Liver (tissue), 9 donors: Measurements from ENCODE around the gene CAMKV. TPM values are rescaled to one million over a fixed set of nuclear protein-coding genes. Genes with fewer than 3 reads are reported as not detected.

Experiments
- DNase-seq: peaks from one replicate; pipeline ENCODE4 v3.0.0-alpha.2; 2017; ENCODE audit warnings: low spot score
- H3K27ac ChIP-seq, 2 donors: one replicate each; pipeline ENCODE4 v1.7.0; 2013; ENCODE audit warnings: inconsistent platforms in 2 of 2, low read length in 2 of 2, control low read depth in 1 of 2, low read depth in 1 of 2, mild to moderate bottlenecking in 1 of 2
- H3K27me3 ChIP-seq, 4 donors: one replicate each; pipeline versions ENCODE4 v1.6.1 to v1.7.0; 2013; ENCODE audit warnings: low read length in 3 of 4, inconsistent platforms in 1 of 4, mild to moderate bottlenecking in 1 of 4, moderate library complexity in 1 of 4; ENCODE audit not compliant: control insufficient read depth in 4 of 4, insufficient read depth in 4 of 4
- H3K36me3 ChIP-seq, 4 donors: one replicate each; pipeline versions ENCODE4 v1.6.1 to v1.7.0; 2013; ENCODE audit warnings: low read length in 3 of 4, mild to moderate bottlenecking in 3 of 4, low read depth in 1 of 4, moderate library complexity in 1 of 4; ENCODE audit not compliant: control insufficient read depth in 4 of 4, insufficient read depth in 3 of 4
- H3K4me1 ChIP-seq, 4 donors: one replicate each; pipeline versions ENCODE4 v1.6.1 to v1.7.0; 2013; ENCODE audit warnings: low read length in 3 of 4, mild to moderate bottlenecking in 3 of 4, moderate library complexity in 1 of 4; ENCODE audit not compliant: control insufficient read depth in 4 of 4, insufficient read depth in 4 of 4
- H3K4me3 ChIP-seq, 3 donors: one replicate each; pipeline versions ENCODE4 v1.6.1 to v1.7.0; 2013; ENCODE audit warnings: low read length in 3 of 3, control low read depth in 1 of 3, low read depth in 1 of 3, mild to moderate bottlenecking in 1 of 3
- H3K9ac ChIP-seq, 2 donors: one replicate each; pipeline ENCODE4 v1.7.0; 2013; ENCODE audit warnings: low read length in 2 of 2, mild to moderate bottlenecking in 2 of 2, moderate library complexity in 2 of 2, control low read depth in 1 of 2, low read depth in 1 of 2
- H3K9me3 ChIP-seq, 4 donors: one replicate each; pipeline versions ENCODE4 v1.6.1 to v1.7.0; 2013; ENCODE audit warnings: low read length in 3 of 4; ENCODE audit not compliant: control insufficient read depth in 4 of 4
- ATF3 ChIP-seq: IDR thresholded peaks from 2 replicates; pipeline ENCODE4 v1.6.1; 2016; ENCODE audit warnings: antibody characterized with exemption
- FOXA1 ChIP-seq: IDR thresholded peaks from 2 replicates; pipeline ENCODE4 v1.6.1; 2016; ENCODE audit warnings: antibody characterized with exemption
- FOXA2 ChIP-seq: IDR thresholded peaks from 2 replicates; pipeline ENCODE4 v1.6.1; 2016; ENCODE audit warnings: antibody characterized with exemption
- GABPA ChIP-seq, 2 donors: IDR thresholded peaks in 1 of 2; conservative IDR thresholded peaks in 1 of 2; 2 replicates each; pipeline ENCODE4 v1.6.1; 2016; ENCODE audit warnings: antibody characterized with exemption in 2 of 2, mild to moderate bottlenecking in 1 of 2, moderate library complexity in 1 of 2
- HNF4A ChIP-seq, 2 donors: conservative IDR thresholded peaks; 2 replicates each; pipeline ENCODE4 v1.6.1; 2016; ENCODE audit warnings: antibody characterized with exemption in 2 of 2, mild to moderate bottlenecking in 2 of 2
- HNF4G ChIP-seq: IDR thresholded peaks from 2 replicates; pipeline ENCODE4 v1.6.1; 2016; ENCODE audit warnings: antibody characterized with exemption
- JUND ChIP-seq, 2 donors: IDR thresholded peaks; 2 replicates each; pipeline ENCODE4 v1.6.1; 2016; ENCODE audit warnings: antibody characterized with exemption in 2 of 2
- RAD21 ChIP-seq, 2 donors: IDR thresholded peaks; 2 replicates each; pipeline ENCODE4 v1.6.1; 2016; ENCODE audit warnings: antibody characterized with exemption in 2 of 2, mild to moderate bottlenecking in 2 of 2
- TAF1 ChIP-seq: conservative IDR thresholded peaks from 2 replicates; pipeline ENCODE4 v1.6.1; 2016; ENCODE audit warnings: antibody characterized with exemption, mild to moderate bottlenecking
- YY1 ChIP-seq: IDR thresholded peaks from 2 replicates; pipeline ENCODE4 v1.6.1; 2016; ENCODE audit warnings: antibody characterized with exemption, mild to moderate bottlenecking
- ZBTB33 ChIP-seq: IDR thresholded peaks from 2 replicates; pipeline ENCODE4 v1.6.1; 2016; ENCODE audit warnings: antibody characterized with exemption
- WGBS: extraction: QIAGEN DNeasy Blood & Tissue Kit; methylation state at CpG from one replicate; pipeline ENCODE4 v1.1.7; 2013; 5-methylcytosine and 5-hydroxymethylcytosine counted together
- polyA plus RNA-seq, 2 donors: library from polyadenylated mRNA; stranded (reverse) in 1 of 2; unstranded in 1 of 2; fragments of 200-250 nt in 1 of 2; fragments of >200 nt in 1 of 2; fragmentation: Nextera tagmentation in 1 of 2; extraction: Ambion mirVana in 1 of 2; gene quantifications; one replicate each; pipeline versions ENCODE4 v1.2.1 to v1.2.3, GENCODE V29; 2013 to 2015
- total RNA-seq, 2 donors: library from RNA; depleted of rRNA; stranded (reverse); fragments of >200 nt; gene quantifications; one replicate each; pipeline ENCODE4 v1.2.3, GENCODE V29; 2014
- TF ChIP-seq, protein P1 (sequence below): IDR thresholded peaks from 2 replicates; pipeline ENCODE4 v1.6.1; 2016; ENCODE audit warnings: antibody characterized with exemption, mild to moderate bottlenecking
- TF ChIP-seq, protein P2 (sequence below): fragments of 150-350 bp; IDR thresholded peaks from 2 replicates; pipeline ENCODE4 v1.5.1; 2017; ENCODE audit warnings: improper control_type of control experiment, low read depth, low read length; ENCODE audit not compliant: missing input control
- TF ChIP-seq, protein P3 (sequence below): IDR thresholded peaks from 2 replicates; pipeline ENCODE4 v1.6.1; 2016; ENCODE audit warnings: antibody characterized with exemption
- donor health status: healthy.
- donor health status: healthy.
- donor health status: healthy.
- donor health status: healthy.
- donor health status: healthy.

Gene CAMKV
- total and polyA plus RNA-seq, 4 donors: not detected

GRCh38 chr3:49856181-49857005 lies 13.3 kb downstream of the CAMKV start, which contains the start of gene TRAIP (continued):
- TF ChIP-seq ZBTB33: no peak
- TF ChIP-seq HNF4A (conservative IDR thresholded peaks at IDR 0.05): no peak
- TF ChIP-seq RAD21 (IDR thresholded peaks at IDR 0.05): peak in 1 of 2 donors; percentile 32

- Histone ChIP-seq H3K27ac (no peak overlapping the region), H3K4me3 (no peak overlapping the region), H3K9me3 (no peaks in the 10 kb centered on the region), H3K27me3 (no peaks in the 10 kb centered on the region), H3K9ac (no peak overlapping the region), H3K4me1 (peaks cover 5 to 16% (median 10%) of the 10 kb centered on the region in 4 donors), H3K36me3 (no peaks in the 10 kb centered on the region)
- DNase-seq: no peak
- TF ChIP-seq, protein P1, sequence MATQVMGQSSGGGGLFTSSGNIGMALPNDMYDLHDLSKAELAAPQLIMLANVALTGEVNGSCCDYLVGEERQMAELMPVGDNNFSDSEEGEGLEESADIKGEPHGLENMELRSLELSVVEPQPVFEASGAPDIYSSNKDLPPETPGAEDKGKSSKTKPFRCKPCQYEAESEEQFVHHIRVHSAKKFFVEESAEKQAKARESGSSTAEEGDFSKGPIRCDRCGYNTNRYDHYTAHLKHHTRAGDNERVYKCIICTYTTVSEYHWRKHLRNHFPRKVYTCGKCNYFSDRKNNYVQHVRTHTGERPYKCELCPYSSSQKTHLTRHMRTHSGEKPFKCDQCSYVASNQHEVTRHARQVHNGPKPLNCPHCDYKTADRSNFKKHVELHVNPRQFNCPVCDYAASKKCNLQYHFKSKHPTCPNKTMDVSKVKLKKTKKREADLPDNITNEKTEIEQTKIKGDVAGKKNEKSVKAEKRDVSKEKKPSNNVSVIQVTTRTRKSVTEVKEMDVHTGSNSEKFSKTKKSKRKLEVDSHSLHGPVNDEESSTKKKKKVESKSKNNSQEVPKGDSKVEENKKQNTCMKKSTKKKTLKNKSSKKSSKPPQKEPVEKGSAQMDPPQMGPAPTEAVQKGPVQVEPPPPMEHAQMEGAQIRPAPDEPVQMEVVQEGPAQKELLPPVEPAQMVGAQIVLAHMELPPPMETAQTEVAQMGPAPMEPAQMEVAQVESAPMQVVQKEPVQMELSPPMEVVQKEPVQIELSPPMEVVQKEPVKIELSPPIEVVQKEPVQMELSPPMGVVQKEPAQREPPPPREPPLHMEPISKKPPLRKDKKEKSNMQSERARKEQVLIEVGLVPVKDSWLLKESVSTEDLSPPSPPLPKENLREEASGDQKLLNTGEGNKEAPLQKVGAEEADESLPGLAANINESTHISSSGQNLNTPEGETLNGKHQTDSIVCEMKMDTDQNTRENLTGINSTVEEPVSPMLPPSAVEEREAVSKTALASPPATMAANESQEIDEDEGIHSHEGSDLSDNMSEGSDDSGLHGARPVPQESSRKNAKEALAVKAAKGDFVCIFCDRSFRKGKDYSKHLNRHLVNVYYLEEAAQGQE: no peak
- no peak for TF ChIP-seq FOXA1
- TF ChIP-seq HNF4G: no peak
- TF ChIP-seq JUND (IDR thresholded peaks at IDR 0.05): no peak
- TF ChIP-seq HNF4A (conservative IDR thresholded peaks at IDR 0.05): no peak
- TF ChIP-seq, protein P2, sequence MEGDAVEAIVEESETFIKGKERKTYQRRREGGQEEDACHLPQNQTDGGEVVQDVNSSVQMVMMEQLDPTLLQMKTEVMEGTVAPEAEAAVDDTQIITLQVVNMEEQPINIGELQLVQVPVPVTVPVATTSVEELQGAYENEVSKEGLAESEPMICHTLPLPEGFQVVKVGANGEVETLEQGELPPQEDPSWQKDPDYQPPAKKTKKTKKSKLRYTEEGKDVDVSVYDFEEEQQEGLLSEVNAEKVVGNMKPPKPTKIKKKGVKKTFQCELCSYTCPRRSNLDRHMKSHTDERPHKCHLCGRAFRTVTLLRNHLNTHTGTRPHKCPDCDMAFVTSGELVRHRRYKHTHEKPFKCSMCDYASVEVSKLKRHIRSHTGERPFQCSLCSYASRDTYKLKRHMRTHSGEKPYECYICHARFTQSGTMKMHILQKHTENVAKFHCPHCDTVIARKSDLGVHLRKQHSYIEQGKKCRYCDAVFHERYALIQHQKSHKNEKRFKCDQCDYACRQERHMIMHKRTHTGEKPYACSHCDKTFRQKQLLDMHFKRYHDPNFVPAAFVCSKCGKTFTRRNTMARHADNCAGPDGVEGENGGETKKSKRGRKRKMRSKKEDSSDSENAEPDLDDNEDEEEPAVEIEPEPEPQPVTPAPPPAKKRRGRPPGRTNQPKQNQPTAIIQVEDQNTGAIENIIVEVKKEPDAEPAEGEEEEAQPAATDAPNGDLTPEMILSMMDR: no peak
- WGBS: 62% methylated on average over 5 of the region's 5 CpGs
These were observed 14.0 kb downstream of the CAMKV start for GRCh38 chr3:49855662-49856061.

DNA sequence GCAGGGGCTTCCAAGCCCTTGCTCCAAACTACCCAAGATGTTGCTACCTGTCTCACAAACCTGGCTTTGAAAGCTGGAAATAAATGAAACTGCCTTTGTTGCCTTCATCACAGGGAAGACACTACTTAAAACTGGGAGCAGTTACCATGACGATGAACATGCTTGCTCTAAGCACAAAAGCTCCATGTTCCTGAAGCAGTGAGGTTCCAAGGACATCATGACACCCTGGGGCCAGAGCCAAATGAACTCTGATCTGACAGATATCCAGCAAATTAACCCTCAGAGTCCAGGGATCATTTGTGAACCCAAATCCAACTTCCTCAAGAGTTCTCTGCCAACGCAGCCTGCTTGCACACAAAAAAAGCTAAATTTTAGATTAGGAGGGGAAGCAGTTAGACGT lies 24.0 kb downstream of the CAMKV start:
- no peak for DNase-seq
- no peak overlapping the region for H3K9ac ChIP-seq
- H3K4me3 ChIP-seq: no peak overlapping the region
- no peaks in the 10 kb centered on the region for H3K27me3 ChIP-seq
- H3K4me1 ChIP-seq: peaks cover 1 to 10% (median 7%) of the 10 kb centered on the region in 4 donors
- no peak overlapping the region for H3K27ac ChIP-seq
- H3K9me3 ChIP-seq: no peaks in the 10 kb centered on the region
- H3K36me3 ChIP-seq: no peaks in the 10 kb centered on the region
- 54% methylated on average over 3 of the region's 3 CpGs for WGBS
- TF ChIP-seq RAD21 (IDR thresholded peaks at IDR 0.05) (no peak), TAF1 (no peak), ATF3 (no peak), FOXA1 (no peak), HNF4A (conservative IDR thresholded peaks at IDR 0.05) (peak; percentile 74 to 91), FOXA2 (no peak), GABPA (IDR thresholded peaks at IDR 0.05 in 1 of 2, conservative IDR thresholded peaks at IDR 0.05 in 1 of 2) (no peak), JUND (IDR thresholded peaks at IDR 0.05) (no peak), YY1 (no peak)
- TF ChIP-seq, protein P1: no peak
- TF ChIP-seq, protein P3, sequence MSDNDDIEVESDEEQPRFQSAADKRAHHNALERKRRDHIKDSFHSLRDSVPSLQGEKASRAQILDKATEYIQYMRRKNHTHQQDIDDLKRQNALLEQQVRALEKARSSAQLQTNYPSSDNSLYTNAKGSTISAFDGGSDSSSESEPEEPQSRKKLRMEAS: no peak
- TF ChIP-seq, protein P2: no peak
